Activated CD4-positive, alpha-beta T cell treated with anti-CD3 and anti-CD28 coated beads for 1 hour (primary cell): ENCODE measurements around the gene ATG7.

Experiments
- DNase-seq: peaks from one replicate; pipeline ENCODE4 v3.0.0-alpha.2; 2020

ATG7 gene

GRCh38 chr3:11541321-11542303, 269.4 kb downstream of the ATG7 start:
- no peak for DNase-seq

DNA sequence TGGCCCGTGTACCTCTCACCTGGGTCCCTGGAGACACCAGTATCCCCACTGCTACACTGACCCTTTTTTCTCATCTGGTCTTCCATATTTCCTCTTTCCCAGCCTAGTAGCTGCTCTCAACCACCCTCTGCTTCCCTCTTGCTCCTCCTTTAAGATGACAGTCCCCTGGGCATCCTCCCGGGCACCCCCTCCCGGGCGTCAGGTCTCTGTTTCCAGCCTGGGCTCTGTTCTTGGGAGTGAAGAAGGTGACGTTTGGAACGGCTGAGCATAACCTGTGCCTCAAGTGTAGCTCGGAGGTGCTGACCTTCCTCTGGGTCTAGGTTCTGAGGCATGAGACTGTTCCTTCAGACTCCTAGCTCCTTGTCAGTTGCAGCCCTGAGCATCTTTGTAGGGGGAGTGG, 270.4 kb downstream of the ATG7 start:
- DNase-seq, result no peak

GRCh38 chr3:11543141-11543947, 271.1 kb downstream of the ATG7 start:
- DNase-seq, result no peak

- no peak for DNase-seq
Observed at GRCh38 chr3:11543948-11544387, 271.8 kb downstream of the ATG7 start.

DNA sequence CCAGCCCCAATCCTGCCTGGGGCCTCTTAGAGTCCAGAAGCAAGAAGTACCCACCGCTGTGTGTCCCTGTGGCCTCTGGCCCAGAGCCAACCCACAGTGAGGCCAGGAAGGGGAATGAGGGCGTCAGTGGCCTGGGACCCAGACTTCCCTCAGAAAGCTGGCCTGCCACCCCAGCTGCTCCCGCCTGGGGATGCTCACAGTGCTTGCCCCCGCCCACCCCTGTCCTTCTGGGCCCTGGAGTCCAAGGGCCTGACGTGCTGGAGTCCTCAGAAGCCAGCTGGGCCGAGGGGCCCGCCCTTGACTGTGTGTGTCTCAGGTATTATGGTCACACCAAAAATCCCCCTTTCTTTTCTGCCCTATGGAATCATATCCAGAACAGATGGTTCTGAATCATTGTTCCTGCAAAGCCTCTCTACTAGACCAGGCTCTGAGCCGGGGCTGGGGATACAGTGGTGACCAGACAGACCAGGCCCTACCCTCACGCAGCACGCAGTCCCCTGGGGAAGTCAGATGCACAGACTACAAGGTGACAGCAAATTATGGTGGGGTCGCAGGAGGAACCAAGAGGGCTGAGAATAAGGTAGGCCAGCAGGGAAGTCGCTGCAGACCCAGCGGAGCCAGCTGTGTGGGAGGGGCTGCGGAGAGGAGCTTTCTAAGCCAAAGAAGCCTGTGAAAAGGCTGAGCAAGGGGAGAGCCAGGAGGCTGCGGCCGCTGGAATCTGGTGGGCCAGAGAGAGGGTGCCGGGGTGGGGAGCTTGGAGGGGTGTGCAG, 272.4 kb downstream of the ATG7 start:
- no peak for DNase-seq

DNA sequence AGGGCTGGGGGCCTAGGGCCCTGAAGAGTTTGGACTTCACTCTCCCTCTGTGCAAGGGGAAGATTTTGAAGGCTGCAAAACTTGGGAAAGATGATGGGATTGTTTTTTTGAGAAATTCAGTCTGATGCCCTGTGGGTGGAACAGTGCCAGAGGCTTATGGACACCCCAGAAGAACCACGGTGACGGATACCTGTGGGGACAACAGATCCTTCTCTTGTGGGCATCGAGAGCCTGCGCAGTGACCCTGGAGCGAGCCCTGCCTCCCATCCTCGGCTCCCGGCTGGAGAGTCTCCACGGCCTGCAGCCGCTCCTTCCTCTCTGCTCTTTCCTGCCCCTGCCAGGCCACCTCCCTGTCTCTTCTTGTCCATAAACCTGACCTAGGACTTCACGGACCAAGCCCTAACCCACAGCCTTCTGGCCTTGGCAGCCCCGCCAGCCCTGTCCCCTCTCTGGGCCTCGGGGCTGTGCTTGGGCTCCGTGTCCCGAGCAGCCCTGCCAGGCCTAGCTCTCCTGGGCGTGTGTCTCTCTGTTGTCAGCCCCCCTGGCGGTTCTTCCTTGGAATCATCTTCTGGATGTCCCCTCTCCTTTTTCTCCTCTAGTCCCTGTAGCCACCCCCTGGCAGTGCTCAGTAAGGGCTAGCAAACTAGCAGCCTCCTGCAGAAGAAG, 273.1 kb downstream of the ATG7 start:
- DNase-seq, result no peak

GRCh38 chr3:11546657-11547302, 274.6 kb downstream of the ATG7 start:
- DNase-seq, result no peak

DNA sequence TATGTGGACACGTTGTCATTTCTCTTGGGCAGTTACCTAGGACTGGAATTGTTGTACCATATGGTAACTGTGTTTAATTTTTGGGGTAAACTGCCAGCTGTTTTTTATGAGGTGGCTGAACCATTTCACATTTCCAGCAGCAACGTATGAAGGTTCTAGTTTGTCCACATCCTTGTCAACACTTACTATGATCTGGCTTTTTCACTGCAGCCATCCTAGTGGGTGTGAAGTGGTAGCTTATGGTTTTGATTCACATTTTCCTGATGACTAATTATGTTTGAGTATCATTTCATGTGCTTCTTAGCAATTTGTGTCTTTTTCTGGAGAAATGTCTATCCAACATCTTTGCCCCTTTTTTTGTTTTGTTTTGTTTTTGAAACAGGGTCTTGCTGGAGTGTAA, 275.3 kb downstream of the ATG7 start:
- no peak for DNase-seq

GRCh38 chr3:11548721-11549131, 276.5 kb downstream of the ATG7 start:
- no peak for DNase-seq

DNA sequence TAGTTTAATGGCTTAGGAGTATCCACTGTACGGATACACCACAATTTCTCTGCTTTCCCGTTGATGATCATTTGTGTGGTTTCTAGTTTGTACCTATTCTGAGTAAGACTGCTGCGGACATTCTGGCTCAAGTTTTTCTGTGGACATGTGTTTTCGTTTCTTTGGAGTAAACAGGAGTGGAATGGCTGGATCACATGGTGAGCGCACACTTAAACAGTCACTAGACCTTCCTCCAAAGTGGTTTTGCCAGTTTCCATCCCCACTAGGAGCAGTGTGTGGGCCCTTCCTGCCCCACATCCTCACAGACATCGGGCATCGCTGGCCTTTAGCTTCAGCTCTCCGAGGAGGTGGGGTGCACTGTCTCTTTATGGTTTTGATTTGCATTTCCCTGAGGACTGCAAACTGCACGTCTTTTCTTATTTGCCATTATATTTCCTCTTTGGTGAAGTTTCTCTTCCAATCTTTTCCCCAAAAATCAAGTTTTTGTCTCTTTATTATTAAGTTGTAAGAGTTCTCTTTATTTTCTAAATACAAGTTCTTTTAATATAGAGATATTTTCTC, 277.5 kb downstream of the ATG7 start:
- DNase-seq, result no peak

GRCh38 chr3:11551036-11551435, 278.8 kb downstream of the ATG7 start:
- no peak for DNase-seq

- DNase-seq, result no peak
Observed at GRCh38 chr3:11552289-11553264, 280.4 kb downstream of the ATG7 start.

GRCh38 chr3:11553436-11554235, 281.4 kb downstream of the ATG7 start:
- DNase-seq, result no peak

DNA sequence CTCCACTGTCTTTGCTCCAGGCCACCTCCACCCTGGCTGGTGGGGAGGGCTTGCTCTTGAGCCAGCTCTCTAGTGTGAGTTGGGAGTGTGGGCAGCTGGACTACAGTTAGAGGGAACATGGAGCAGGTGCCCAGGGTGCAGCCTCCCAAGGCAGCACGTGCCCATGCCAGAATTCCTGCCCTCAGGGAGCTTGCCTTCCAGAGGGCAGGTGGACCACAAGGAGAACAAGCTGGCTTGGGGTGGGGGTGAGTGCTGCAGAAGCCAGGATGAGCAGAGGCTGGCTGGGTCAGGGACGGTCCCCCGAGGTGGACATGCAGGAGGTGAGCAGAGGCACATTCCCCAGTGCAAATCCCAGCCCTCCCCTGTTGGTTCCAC, 282.0 kb downstream of the ATG7 start:
- DNase-seq, result no peak

GRCh38 chr3:11554666-11555065, 282.5 kb downstream of the ATG7 start:
- no peak for DNase-seq

- DNase-seq, result no peak
Observed at GRCh38 chr3:11555211-11555782, 283.1 kb downstream of the ATG7 start.

DNA sequence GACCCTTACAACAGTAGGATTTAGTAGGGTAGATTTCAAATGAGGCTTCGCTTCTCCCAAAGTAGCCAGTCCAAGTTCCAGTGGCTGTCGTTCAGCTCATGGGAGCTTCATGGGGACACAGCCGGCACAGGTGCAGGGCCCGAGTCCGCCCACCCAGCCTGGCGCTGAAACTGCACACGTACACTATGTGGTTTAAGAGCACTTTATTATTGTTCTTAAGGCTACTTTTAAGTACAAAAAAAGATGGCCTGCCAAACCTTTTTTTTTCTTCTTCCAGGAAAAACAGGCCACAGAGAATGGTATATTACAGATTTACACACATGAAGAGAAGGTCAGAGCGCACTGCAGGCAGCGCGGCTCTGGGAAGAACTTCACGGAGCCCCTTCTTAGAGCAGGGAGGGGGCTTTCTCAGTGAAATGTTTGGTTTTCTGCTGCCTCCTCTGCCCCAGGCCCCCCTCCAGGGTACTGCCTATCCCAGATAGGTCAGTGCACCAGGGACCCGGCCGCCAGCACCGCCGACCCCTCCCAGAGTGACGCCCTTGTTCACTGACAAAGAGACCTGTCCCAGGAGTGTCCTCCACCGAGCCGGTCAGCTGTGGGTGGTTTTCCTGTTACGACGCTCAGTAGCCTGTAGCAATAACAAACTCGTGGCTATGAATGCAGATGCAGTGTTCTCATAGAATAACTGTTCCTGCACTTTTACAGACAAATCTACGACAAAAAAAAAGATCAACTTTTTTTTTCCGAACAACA, 283.9 kb downstream of the ATG7 start:
- DNase-seq, result no peak
